ENCODE results near the gene PHLDA2. TPM values are rescaled to one million over a fixed set of nuclear protein-coding genes. Genes with fewer than 3 reads are reported as not detected.

PHLDA2 gene
- total and polyA plus RNA-seq, 2 donors (not counting 3 experiments of a cell fraction or from before 2014, with no cell fraction given) = 38.5 to 44.5 TPM

GRCh38 chr11:2904153-2905052 lies 24.8 kb downstream of the PHLDA2 start:
- intact Hi-C loops (cut with micrococcal nuclease) = no loop called here
- dilution Hi-C loops (cut with MboI; ENCODE audit: extremely low pct_ligation_motif_present, low sequenced_read_pairs) = no loop called here

GRCh38 chr11:2903672-2904011 lies 25.6 kb downstream of the PHLDA2 start:
- TF ChIP-seq MAX (IDR thresholded peaks at IDR 0.05; ENCODE audit: insufficient read depth, insufficient read length) = no peak
- TF ChIP-seq MYC (IDR thresholded peaks at IDR 0.05; ENCODE audit: low read depth, low read length) = no peak
- Histone ChIP-seq H3K27me3 (ENCODE audit: control insufficient read depth in 2 of 2, insufficient read depth in 2 of 2, low read length in 2 of 2) (peaks cover 5 to 6% of the 10 kb centered on the region in 2 experiments), H3K4me2 (ENCODE audit: insufficient read depth, low read length) (no peak overlapping the region), H3K79me2 (ENCODE audit: control insufficient read depth, insufficient read depth, low read length) (no peaks in the 10 kb centered on the region), H3K9ac (replicated peaks; ENCODE audit: extremely low read depth, insufficient read depth, low read length) (no peak overlapping the region), H3K36me3 (ENCODE audit: control insufficient read depth in 2 of 2, extremely low read depth in 1 of 2, insufficient read depth in 2 of 2, low read length in 2 of 2) (no peaks in the 10 kb centered on the region), H3K9me1 (replicated peaks; ENCODE audit: control insufficient read depth, extremely low read depth, insufficient read depth, low read length) (no peaks in the 10 kb centered on the region), H3K27ac (ENCODE audit: insufficient read depth, low read depth, low read length) (no peak overlapping the region), H3K4me3 (replicated peaks in 1 of 3; ENCODE audit: insufficient read depth in 1 of 3, low read depth in 1 of 3, low read length in 3 of 3) (no peak overlapping the region), H3K4me1 (ENCODE audit: control insufficient read depth, extremely low read depth, insufficient read depth, low read length) (peaks cover 16% of the 10 kb centered on the region), H2AFZ (ENCODE audit: low read depth, low read length) (no peak overlapping the region), H4K20me1 (replicated peaks; ENCODE audit: control insufficient read depth, extremely low read depth, insufficient read depth, low read length) (no peaks in the 10 kb centered on the region), H3K9me3 (replicated peaks; ENCODE audit: control insufficient read depth, insufficient read depth, low read length) (no peaks in the 10 kb centered on the region)
- no peak for FAIRE-seq
- intact Hi-C loops (cut with micrococcal nuclease) (no loop called here), dilution Hi-C loops (cut with MboI; ENCODE audit: extremely low pct_ligation_motif_present, low sequenced_read_pairs) (no loop called here)
- ChIA-PET POLR2A (interaction anchor here (1.8 kb wide), 1 partner anchor 25 kb away, joined by 6 read pairs; the partner anchor contains the start of gene PHLDA2), CTCF (interaction anchor here (1.7 to 1.9 kb wide), 2 partner anchors 11 to 371 kb away, joined by 6 to 7 read pairs; no protein-coding TSS in a partner anchor)
- BruUV-seq (replicated peaks) = no TSS peak
- no peak for DNase-seq (ENCODE audit: low read depth, low spot score)

More at GRCh38 chr11:2904153-2905052, 24.8 kb downstream of the PHLDA2 start:
- no peaks in the 10 kb centered on the region for H3K9me3 ChIP-seq (replicated peaks; ENCODE audit: control insufficient read depth, insufficient read depth, low read length)
- ChIA-PET POLR2A (no interaction called here), CTCF (interaction anchor here (1.3 to 1.9 kb wide), 3 partner anchors 12 to 372 kb away, joined by 3 to 7 read pairs (median 6); no protein-coding TSS in a partner anchor)
- BruUV-seq (replicated peaks) = no TSS peak
- no peaks in the 10 kb centered on the region for H3K36me3 ChIP-seq (ENCODE audit: control insufficient read depth in 2 of 2, extremely low read depth in 1 of 2, insufficient read depth in 2 of 2, low read length in 2 of 2)
- H2AFZ ChIP-seq (ENCODE audit: low read depth, low read length) = no peak overlapping the region
- H4K20me1 ChIP-seq (replicated peaks; ENCODE audit: control insufficient read depth, extremely low read depth, insufficient read depth, low read length) = no peaks in the 10 kb centered on the region
- no peak for FAIRE-seq
- H3K4me3 ChIP-seq (replicated peaks in 1 of 3; ENCODE audit: insufficient read depth in 1 of 3, low read depth in 1 of 3, low read length in 3 of 3) = no peak overlapping the region
- no peak for DNase-seq (ENCODE audit: low read depth, low spot score)
- H3K27ac ChIP-seq (ENCODE audit: insufficient read depth, low read depth, low read length) = no peak overlapping the region
- H3K4me2 ChIP-seq (ENCODE audit: insufficient read depth, low read length) = no peak overlapping the region
- H3K9me1 ChIP-seq (replicated peaks; ENCODE audit: control insufficient read depth, extremely low read depth, insufficient read depth, low read length) = no peaks in the 10 kb centered on the region
- no peaks in the 10 kb centered on the region for H3K79me2 ChIP-seq (ENCODE audit: control insufficient read depth, insufficient read depth, low read length)
- H3K4me1 ChIP-seq (ENCODE audit: control insufficient read depth, extremely low read depth, insufficient read depth, low read length) = peaks cover 10% of the 10 kb centered on the region
- peaks cover 10% of the 10 kb centered on the region in 2 experiments for H3K27me3 ChIP-seq (ENCODE audit: control insufficient read depth in 2 of 2, insufficient read depth in 2 of 2, low read length in 2 of 2)
- no peak overlapping the region for H3K9ac ChIP-seq (replicated peaks; ENCODE audit: extremely low read depth, insufficient read depth, low read length)
- no peak for TF ChIP-seq JUN (IDR thresholded peaks at IDR 0.05; ENCODE audit: borderline replicate concordance, insufficient read depth, insufficient read length, low read depth)
- no peak for TF ChIP-seq MYC (IDR thresholded peaks at IDR 0.05; ENCODE audit: low read depth, low read length)
- TF ChIP-seq POLR2A (IDR thresholded peaks at IDR 0.05; ENCODE audit: low read depth, low read length) = no peak

Data from endothelial cell of umbilical vein (primary cell).